ENCODE results near the gene CD79B.

The CD79B gene

GRCh38 chr17:63974594-63975192 lies 42.6 kb upstream of the CD79B start:
- Histone ChIP-seq H2AFZ (ENCODE audit: low read depth) (no peak overlapping the region), H4K20me1 (ENCODE audit: insufficient read depth) (no peaks in the 10 kb centered on the region), H3K9ac (no peak overlapping the region), H3K27ac (no peak overlapping the region), H3K79me2 (ENCODE audit: insufficient read depth, low read depth) (no peaks in the 10 kb centered on the region), H3K36me3 (ENCODE audit: insufficient read depth) (no peaks in the 10 kb centered on the region), H3K4me1 (ENCODE audit: low read depth, poor library complexity, severe bottlenecking) (no peaks in the 10 kb centered on the region), H3K4me3 (IDR thresholded peaks at IDR 0.05; ENCODE audit: insufficient read depth, low read depth, low read length) (no peak overlapping the region), H3K4me2 (no peak overlapping the region), H3K27me3 (ENCODE audit: insufficient read depth, low read depth) (no peaks in the 10 kb centered on the region; the same call in 1 of the 2 replicates)
- TF ChIP-seq, protein P1, sequence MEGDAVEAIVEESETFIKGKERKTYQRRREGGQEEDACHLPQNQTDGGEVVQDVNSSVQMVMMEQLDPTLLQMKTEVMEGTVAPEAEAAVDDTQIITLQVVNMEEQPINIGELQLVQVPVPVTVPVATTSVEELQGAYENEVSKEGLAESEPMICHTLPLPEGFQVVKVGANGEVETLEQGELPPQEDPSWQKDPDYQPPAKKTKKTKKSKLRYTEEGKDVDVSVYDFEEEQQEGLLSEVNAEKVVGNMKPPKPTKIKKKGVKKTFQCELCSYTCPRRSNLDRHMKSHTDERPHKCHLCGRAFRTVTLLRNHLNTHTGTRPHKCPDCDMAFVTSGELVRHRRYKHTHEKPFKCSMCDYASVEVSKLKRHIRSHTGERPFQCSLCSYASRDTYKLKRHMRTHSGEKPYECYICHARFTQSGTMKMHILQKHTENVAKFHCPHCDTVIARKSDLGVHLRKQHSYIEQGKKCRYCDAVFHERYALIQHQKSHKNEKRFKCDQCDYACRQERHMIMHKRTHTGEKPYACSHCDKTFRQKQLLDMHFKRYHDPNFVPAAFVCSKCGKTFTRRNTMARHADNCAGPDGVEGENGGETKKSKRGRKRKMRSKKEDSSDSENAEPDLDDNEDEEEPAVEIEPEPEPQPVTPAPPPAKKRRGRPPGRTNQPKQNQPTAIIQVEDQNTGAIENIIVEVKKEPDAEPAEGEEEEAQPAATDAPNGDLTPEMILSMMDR (conservative IDR thresholded peaks at IDR 0.05; ENCODE audit: low read depth, low read length): no peak

- Histone ChIP-seq H3K9ac (no peak overlapping the region), H3K27ac (no peak overlapping the region), H3K36me3 (ENCODE audit: insufficient read depth) (no peaks in the 10 kb centered on the region)
Measured at GRCh38 chr17:63973930-63974593, 41.9 kb upstream of the CD79B start.

DNA sequence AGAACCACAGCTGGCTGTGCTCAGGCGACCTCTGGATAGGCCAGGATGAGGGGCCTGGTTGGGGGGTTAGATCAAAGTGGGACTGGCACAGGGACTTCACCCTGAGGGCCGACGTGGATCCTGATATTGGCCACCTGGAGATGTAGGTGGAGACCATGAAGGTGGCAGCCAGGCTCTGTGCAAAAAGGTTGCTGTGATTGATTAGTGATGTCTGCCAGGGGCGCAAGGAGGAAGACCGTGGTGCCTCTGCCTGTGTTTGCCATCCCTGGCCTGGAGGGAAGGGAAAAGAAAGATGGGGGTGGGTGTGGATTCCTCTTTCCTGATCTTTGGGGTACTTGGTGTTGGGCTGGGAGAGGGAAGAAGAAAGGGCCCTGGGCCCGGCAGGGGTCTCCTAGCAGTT lies 41.1 kb upstream of the CD79B start:
- Histone ChIP-seq H3K9ac (no peak overlapping the region), H3K27ac (no peak overlapping the region), H3K4me1 (ENCODE audit: low read depth, poor library complexity, severe bottlenecking) (no peaks in the 10 kb centered on the region), H3K4me3 (IDR thresholded peaks at IDR 0.05; ENCODE audit: insufficient read depth, low read depth, low read length) (no peak overlapping the region), H3K79me2 (ENCODE audit: insufficient read depth, low read depth) (no peaks in the 10 kb centered on the region), H3K36me3 (ENCODE audit: insufficient read depth) (no peaks in the 10 kb centered on the region), H2AFZ (ENCODE audit: low read depth) (no peak overlapping the region), H3K27me3 (ENCODE audit: insufficient read depth, low read depth) (no peaks in the 10 kb centered on the region; the same call in 1 of the 2 replicates), H4K20me1 (ENCODE audit: insufficient read depth) (no peaks in the 10 kb centered on the region), H3K4me2 (no peak overlapping the region)
- TF ChIP-seq, protein P1 (conservative IDR thresholded peaks at IDR 0.05; ENCODE audit: low read depth, low read length): no peak

More at GRCh38 chr17:63973930-63974593, 41.9 kb upstream of the CD79B start:
- Histone ChIP-seq H3K4me1 (ENCODE audit: low read depth, poor library complexity, severe bottlenecking) (no peaks in the 10 kb centered on the region), H3K4me3 (IDR thresholded peaks at IDR 0.05; ENCODE audit: insufficient read depth, low read depth, low read length) (no peak overlapping the region), H4K20me1 (ENCODE audit: insufficient read depth) (no peaks in the 10 kb centered on the region), H3K79me2 (ENCODE audit: insufficient read depth, low read depth) (no peaks in the 10 kb centered on the region), H2AFZ (ENCODE audit: low read depth) (no peak overlapping the region), H3K27me3 (ENCODE audit: insufficient read depth, low read depth) (no peaks in the 10 kb centered on the region; the same call in 1 of the 2 replicates), H3K4me2 (no peak overlapping the region)
- TF ChIP-seq, protein P1 (conservative IDR thresholded peaks at IDR 0.05; ENCODE audit: low read depth, low read length): no peak

DNA sequence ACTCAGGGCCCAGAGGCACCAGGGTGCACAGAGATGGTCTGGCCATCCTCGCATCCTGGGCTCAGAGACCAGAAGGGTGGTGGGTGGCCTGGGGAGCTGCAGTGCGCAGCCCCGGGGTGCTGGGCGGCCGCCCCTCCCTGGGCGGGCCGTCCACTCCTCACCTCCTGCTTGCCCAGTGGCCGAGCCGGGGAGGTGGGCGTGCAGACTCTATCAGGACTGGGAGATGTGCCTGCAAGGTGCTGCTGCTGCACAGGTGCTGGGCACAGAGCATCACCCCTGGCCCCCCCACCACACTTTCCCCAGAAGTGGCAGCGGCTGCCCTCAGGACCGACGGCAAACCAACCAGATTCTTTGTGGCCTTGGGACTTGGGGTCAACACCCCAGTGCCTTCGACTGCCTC lies 40.7 kb upstream of the CD79B start, which contains the start of gene SCN4A:
SCN4A (minus strand) TSS at position 123 of the 400 bp plus-strand sequence; CDS start at position 46, 77 bp downstream.
- TF ChIP-seq, protein P1 (conservative IDR thresholded peaks at IDR 0.05; ENCODE audit: low read depth, low read length): no peak
- H3K79me2 ChIP-seq (ENCODE audit: insufficient read depth, low read depth): no peaks in the 10 kb centered on the region
- H3K9ac ChIP-seq: no peak within 1 kb of the TSS
- no peak within 1 kb of the TSS for H2AFZ ChIP-seq (ENCODE audit: low read depth)
- H3K27ac ChIP-seq: no peak within 1 kb of the TSS
- no peaks in the 10 kb centered on the region; the same call in 1 of the 2 replicates for H3K27me3 ChIP-seq (ENCODE audit: insufficient read depth, low read depth)
- no peak within 1 kb of the TSS for H3K4me3 ChIP-seq (IDR thresholded peaks at IDR 0.05; ENCODE audit: insufficient read depth, low read depth, low read length)
- no peaks in the 10 kb centered on the region for H3K36me3 ChIP-seq (ENCODE audit: insufficient read depth)
- H3K4me2 ChIP-seq: no peak within 1 kb of the TSS
- H4K20me1 ChIP-seq (ENCODE audit: insufficient read depth): no peaks in the 10 kb centered on the region
- H3K4me1 ChIP-seq (ENCODE audit: low read depth, poor library complexity, severe bottlenecking): no peaks in the 10 kb centered on the region

Data from KMS-11 (cell line).